DOHH2 (cell line): ENCODE measurements around the gene RP9.

ENCODE experiments used
- CTCF ChIP-seq: fragments of 200-600 bp; sonication (generic); IDR thresholded peaks from one replicate; pipeline ENCODE4 v1.5.1; 2014; ENCODE audit warnings: antibody characterized with exemption, mild to moderate bottlenecking, low read depth, low read length; ENCODE audit not compliant: poor library complexity, severe bottlenecking
- EZH2phosphoT487 ChIP-seq: fragments of 200-600 bp; sonication (generic); IDR thresholded peaks from 2 replicates; pipeline ENCODE4 v1.6.1; 2017; ENCODE audit warnings: borderline replicate concordance, mild to moderate bottlenecking, antibody characterized with exemption, low read length, moderate library complexity, mixed read lengths

GRCh38 chr7:33079763-33080690 is 29.2 kb downstream of the RP9 start:
- TF ChIP-seq CTCF: no peak
- no peak for TF ChIP-seq EZH2phosphoT487
